ENCODE data around the gene NEURL3.

The NEURL3 gene

GRCh38 chr2:96527286-96528005 lies 22.3 kb upstream of the NEURL3 start:
- no peak for DNase-seq (ENCODE audit: low read depth)

GRCh38 chr2:96526615-96527285 lies 21.6 kb upstream of the NEURL3 start:
- no peak for DNase-seq (ENCODE audit: low read depth)

GRCh38 chr2:96526101-96526591 lies 21.0 kb upstream of the NEURL3 start:
- DNase-seq (ENCODE audit: low read depth): no peak

GRCh38 chr2:96525211-96525507 lies 20.0 kb upstream of the NEURL3 start:
- DNase-seq (ENCODE audit: low read depth): no peak

- no peak for DNase-seq (ENCODE audit: low read depth)
Measured at GRCh38 chr2:96524482-96525210, 19.5 kb upstream of the NEURL3 start.

GRCh38 chr2:96523659-96524481 lies 18.7 kb upstream of the NEURL3 start:
- no peak for DNase-seq (ENCODE audit: low read depth)

GRCh38 chr2:96522304-96523203 lies 17.4 kb upstream of the NEURL3 start:
- DNase-seq (ENCODE audit: low read depth): no peak

- DNase-seq (ENCODE audit: low read depth): no peak
Measured at GRCh38 chr2:96521219-96521618, 16.1 kb upstream of the NEURL3 start.

GRCh38 chr2:96520697-96521096 lies 15.5 kb upstream of the NEURL3 start:
- no peak for DNase-seq (ENCODE audit: low read depth)

GRCh38 chr2:96520231-96520630 lies 15.1 kb upstream of the NEURL3 start:
- DNase-seq (ENCODE audit: low read depth): no peak

- no peak for DNase-seq (ENCODE audit: low read depth)
Measured at GRCh38 chr2:96517079-96517478, 11.9 kb upstream of the NEURL3 start.

- DNase-seq (ENCODE audit: low read depth): no peak
Measured at GRCh38 chr2:96514521-96514920, 9.4 kb upstream of the NEURL3 start.

GRCh38 chr2:96512341-96512740 lies 7.2 kb upstream of the NEURL3 start:
- DNase-seq (ENCODE audit: low read depth): no peak

GRCh38 chr2:96511851-96512250 lies 6.7 kb upstream of the NEURL3 start:
- no peak for DNase-seq (ENCODE audit: low read depth)

- no peak for DNase-seq (ENCODE audit: low read depth)
Measured at GRCh38 chr2:96510931-96511595, 5.9 kb upstream of the NEURL3 start.

- DNase-seq (ENCODE audit: low read depth): no peak
Measured at GRCh38 chr2:96509847-96510230, 4.7 kb upstream of the NEURL3 start.

GRCh38 chr2:96509114-96509846 lies 4.1 kb upstream of the NEURL3 start:
- DNase-seq (ENCODE audit: low read depth): peak; percentile 75

- no peak for DNase-seq (ENCODE audit: low read depth)
Measured at GRCh38 chr2:96508521-96509113, 3.5 kb upstream of the NEURL3 start.

- DNase-seq (ENCODE audit: low read depth): peak; percentile 16
Measured at GRCh38 chr2:96507957-96508520, 2.9 kb upstream of the NEURL3 start.
